Epidermal melanocyte (primary cell): ENCODE data around the gene TOMM34.

Experiments
- DNase-seq: peaks from one replicate; pipeline ENCODE4 v3.0.0; 2011; ENCODE audit warnings: low spot score; ENCODE audit not compliant: insufficient read length

The TOMM34 gene

DNA sequence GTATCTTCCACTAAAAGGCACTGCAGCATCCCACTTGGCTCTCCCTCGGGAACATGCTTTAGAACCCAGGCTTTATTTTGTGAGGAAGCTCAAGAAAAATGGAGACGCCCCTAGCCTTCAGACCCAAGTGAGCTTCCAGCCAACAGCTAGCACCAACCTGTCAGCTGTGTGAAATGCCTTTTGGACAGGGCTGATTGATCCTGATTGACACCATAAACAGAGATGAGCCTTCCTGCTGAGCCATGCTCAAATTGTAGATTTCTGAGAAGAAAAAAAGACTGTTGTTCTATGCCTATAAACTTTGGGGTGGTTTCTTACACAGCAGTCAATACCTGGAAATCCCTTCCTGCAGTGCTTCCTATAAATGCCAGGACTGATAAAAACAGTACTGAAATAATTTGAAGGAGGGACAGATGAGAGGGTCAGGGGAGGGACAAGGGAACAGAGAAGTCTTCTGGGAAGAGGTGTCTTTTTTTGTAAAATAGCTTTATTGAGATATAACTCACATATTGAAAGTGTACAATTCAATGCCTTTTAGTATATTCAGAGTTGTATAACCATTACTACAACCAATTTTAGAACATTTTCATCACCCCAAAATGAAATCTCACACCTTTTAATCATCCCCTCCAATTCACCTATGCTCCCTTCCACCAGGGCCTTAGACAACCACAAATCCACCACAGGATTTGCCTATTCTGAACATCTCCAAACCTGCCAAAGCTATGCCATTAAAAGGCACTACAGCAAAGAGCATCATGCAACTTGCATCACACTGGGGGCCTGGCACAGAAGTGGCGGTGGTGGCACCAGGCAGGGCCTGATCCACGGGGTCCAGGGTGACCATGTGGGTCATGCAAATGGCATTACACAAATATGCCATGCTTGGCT is 3.4 kb upstream of the TOMM34 start:
- DNase-seq: no peak

DNA sequence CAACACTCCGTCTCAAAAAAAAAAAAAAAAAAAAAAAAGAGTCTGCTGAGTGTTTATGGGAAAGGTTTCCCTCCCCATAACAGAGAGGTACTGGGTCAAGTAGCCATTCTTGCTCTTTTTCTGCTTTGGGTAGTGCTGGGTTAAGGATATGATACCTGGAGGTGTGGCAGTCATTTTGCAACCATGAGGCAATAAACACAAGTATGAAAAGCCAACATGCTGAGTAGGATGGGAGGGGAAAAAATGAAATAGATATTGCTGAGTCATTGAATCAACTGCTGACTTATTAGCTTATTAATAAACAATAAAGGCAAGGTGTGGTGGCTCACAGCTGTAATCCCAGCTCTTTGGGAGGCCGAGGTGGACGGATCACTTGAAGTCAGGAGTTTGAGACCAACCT is 2.3 kb upstream of the TOMM34 start:
- no peak for DNase-seq

DNA sequence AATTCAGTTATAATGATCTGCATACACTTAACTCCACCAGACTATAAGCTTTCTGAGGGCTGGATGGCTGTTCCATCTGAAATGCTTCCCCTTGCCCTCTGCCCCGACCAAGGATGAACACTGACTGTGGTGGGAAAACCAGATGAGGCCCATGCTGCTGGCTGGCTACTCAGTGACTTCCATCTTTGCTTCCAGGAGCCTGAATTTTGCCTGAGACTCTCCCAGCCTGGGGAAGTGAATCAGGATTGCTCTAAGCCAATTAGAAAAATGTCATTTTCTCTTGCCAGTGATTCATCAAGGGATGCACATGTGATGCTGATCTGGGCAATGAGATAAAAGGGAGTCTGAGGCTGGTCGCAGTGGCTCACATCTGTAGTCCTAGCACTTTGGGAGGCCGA is 1.7 kb upstream of the TOMM34 start:
- DNase-seq: no peak

DNA sequence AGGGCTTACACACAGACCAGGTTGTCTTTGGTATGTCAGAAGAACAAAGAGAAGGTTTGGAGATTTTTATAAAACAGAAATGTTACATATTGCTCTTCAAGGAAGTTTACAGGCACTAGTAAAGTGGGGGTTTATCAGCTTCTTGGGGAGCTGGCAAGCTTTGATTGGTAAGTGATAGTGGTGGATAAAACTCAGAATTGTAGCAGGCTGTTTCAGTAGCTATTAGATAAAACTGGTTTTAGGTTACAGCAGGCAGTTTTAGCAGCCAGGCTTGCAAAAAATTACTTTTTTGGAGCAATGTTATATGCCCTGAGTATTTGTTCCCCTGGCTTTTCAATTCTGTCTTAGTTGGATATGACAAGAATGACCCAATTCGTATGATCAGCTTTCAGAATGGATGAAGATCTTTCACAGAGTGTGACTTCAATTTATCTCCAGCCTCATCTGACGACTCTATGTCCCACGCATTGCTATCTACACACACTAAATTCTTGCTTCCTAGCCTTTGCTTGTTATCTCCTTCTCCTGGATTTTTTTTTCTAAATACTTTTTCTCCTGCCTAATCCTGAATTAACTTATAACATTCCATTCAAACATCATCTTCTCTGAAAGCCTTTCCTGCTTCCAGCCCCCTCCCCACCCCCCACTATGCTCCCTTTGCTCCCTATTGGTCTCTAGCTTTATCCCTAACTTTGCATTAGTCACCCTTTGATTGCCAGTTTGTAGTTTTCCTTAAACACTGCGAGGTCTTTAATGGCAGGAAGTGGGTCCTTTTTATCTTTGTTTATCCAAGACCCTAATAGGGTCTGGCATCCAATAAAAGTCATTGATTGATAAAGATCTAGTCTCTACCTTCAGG is 1.0 kb upstream of the TOMM34 start:
- no peak for DNase-seq

DNA sequence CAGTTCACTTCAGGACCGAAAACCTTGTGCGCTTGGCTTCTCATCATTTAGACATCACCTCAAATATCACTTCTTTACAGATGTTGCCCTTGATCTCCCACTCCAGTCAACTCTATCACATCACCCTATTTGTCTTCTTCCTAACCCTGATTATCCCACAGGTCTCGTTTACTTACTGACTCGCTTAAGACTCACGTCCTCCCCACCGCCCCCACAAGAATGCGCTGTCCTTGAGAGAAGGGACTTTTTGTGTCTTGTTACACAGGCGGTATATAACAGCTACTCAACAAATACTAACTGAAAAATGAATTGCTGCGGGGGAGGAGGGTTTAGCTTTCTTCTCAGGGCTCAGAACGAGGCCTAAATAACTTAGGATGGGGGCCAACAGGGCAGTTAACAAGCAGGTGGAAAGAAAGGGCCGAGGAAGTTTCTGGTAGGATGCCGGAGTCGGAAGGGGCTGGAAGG is 527 bp downstream of the TOMM34 start:
- DNase-seq: no peak

DNA sequence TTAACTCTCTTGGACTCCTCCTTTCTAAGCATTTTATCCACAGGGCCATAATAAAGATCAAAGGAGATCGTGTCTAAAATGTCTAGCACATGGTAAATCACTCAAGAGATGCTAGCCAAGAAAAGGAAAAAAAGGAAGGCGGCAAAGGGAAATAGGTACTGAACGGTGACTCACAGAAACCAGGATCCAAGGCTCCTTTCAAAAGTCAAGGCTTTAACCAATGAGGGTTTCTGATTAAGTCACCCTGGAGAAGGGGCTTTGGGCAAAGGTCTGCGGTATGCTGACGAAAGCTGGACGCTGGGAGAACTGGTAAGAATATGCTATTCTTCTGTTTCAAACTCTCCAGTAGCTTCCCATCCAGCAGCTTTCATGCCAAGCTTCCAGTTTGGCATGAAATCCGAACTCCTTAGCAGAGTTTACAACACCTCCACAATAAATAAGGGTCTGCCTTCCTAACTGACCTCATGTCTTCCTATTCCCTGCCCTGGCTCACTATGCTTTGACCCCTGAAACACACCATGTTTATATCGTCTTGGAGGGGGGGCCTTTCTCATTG is 1.0 kb downstream of the TOMM34 start:
- DNase-seq: no peak

DNA sequence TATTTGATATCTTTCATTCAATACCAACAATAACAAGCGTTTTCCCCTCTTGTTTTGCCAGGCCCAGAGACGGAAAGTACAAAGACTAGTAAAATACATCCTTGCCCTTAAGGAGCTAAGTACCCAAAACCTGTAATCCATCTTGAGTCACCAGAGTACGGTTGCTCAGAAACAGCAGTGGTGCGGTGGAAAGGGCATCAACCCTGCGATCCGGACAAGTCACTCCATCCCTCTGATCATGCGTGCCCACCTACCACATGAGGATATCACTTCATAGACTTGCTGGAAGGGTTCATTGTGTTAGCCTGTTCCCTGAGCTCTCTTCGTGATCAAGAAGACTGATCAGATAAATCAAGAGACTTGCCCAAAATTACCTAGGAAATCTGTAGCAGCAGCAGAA is 1.9 kb downstream of the TOMM34 start:
- no peak for DNase-seq

DNA sequence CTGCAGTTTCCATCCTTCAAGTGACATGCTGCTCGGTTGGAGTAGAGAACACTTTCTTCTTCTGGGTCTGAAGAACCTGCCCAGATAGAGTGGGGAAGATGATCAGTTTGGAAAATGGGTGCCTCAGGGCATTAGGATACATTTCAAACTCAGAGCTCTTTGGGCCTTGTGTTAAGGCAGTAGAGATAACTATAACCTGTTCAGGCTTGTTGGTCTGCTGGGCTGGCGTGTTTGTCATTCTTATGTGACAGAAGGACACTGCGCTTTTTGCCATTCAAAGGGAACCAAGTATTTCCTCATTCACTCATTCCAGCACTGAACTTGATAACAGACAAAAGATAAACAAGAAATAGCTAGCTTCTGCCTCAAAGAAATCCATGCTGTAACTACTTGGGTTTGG is 3.8 kb downstream of the TOMM34 start:
- no peak for DNase-seq

DNA sequence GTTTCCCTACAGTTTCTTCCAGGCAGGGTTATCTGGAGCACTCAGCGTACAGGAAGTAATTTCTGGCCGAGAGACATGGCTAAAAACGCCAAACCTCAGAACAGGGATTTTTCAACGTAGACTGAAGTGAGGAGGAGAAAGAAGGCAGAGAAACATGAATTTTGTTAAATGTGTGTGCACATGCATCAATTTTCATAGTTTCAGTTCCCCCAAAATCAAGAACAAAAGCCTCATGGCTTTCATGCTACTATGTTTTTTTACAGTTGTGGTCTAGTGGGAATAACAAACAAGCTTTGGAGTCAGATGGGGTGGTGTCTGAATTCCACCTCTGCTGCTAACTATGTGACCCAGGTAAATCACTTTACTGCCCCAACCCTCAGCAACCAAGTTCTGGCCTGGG is 4.9 kb downstream of the TOMM34 start:
- DNase-seq: no peak

- no peak for DNase-seq
These were observed 6.0 kb downstream of the TOMM34 start for GRCh38 chr20:44954211-44954610.

DNA sequence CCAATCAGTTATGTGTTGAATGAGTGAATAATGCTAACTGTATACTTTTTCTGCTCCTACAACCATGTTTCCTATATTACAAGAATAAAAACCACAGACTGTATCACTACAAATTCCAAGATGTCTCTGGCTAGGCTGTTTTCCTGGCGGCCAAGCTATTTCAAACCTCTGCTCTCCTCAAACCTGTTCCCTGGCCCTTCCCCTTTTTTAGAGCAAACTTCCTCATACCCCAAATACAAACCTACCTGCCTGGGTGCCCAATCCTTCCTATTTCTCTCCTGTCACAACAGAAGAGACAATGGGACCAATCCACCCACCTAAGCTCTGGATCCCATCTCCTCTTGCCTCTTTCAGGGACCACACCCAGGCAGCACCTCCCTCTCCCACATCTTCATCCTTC is 7.5 kb downstream of the TOMM34 start:
- no peak for DNase-seq

GRCh38 chr20:44950368-44950767 is 9.8 kb downstream of the TOMM34 start:
- no peak for DNase-seq

DNA sequence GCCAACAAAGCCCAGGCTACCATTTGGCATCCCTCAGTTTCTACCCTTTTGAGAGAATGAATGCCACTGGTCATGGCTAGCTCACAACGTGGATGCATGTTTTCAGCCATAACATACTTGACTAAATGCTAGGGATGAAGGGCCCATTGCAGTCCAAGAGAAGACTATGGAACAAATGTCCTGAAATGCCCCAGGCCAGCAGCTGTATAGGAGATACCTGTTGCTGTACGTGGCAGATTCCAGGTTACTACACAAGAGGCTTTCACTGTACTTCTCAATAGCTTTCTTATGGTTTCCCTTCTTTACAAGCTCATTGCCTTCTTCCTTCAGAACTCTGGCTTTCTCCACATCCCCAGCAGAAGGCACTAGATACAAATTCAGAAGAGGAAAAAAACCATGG is 11.7 kb downstream of the TOMM34 start:
- no peak for DNase-seq

GRCh38 chr20:44948107-44948506 is 12.1 kb downstream of the TOMM34 start:
- no peak for DNase-seq

GRCh38 chr20:44946271-44946852 is 13.8 kb downstream of the TOMM34 start:
- DNase-seq: no peak

GRCh38 chr20:44945261-44945660 is 14.9 kb downstream of the TOMM34 start:
- no peak for DNase-seq

DNA sequence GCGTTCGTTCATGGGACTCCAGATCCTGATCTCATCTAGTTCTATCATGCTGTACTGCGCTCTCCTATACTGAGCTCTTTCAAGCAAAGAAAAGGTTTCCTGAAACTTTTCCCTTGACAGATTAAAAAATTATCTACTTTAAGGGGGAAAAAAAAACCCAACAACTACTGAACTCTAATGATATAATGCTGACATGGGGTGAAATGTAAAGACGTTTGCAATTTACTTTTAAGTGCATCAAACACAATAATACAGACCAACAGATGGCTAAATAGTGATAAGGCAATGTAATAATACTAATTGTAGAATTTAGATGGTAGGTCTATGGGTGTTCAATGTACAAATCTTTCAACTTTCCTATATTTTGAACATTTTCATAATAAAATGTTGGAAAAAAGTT is 16.4 kb downstream of the TOMM34 start:
- DNase-seq: no peak

DNA sequence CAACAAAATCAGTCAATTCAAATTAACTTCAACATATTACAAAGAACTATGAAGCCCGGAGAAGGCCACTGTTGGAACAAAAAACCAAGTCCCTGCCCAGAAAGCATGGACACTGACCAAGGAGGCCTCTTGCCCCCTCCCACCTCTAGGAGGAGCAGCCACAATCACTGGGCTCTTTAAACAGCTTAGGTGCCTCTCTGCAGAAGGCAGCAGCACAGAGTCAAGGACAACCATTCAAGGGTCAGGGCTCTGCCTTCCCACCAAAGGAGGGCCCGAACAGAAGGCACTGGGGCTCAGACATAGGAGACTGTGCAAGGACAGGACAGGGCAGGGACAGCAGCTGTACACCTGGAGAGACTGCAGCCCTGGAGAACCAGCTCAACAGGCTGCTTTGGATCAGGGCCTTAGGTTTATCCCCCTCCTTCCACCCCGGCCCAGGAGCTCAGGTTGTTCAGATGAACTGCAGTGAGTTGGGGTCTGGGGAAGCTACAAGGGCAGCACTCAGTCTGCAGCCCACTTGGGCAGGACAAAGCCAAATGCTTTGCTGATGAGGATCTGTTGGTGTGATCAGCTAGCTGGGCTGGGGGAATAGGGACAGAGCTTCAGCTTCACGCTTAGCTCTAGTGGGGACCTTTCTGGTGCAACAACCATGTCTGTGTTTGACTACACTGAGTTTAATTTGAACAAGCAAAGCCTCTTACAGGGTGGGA is 17.8 kb downstream of the TOMM34 start:
- DNase-seq: no peak

DNA sequence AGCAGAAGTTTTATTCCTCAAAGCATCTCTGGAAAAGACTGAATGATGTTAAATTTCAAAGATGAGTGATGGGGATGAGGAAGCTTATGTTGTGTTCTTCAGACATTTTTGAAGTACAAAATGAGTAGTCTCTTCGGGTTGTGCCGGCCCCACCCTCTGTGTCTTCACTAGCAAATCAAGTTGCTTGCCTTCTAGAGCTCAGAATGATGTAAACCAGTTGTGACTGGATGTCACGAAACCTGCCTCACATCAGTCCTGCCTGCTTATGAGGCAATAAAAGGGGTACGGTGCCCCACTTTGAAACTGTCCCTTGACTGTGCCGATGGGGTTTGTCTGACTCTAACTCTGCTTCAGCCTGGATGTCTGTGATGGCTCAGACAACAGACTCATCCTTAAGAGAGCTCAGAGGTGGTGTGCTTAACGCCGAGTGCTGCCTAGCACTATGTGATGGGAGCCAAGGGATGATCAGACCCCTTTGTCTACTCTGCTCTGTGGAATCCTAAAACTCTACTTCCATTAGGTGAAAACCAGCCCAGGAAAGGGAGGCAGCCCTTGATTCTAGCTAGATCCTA is 19.0 kb downstream of the TOMM34 start:
- DNase-seq: no peak

- no peak for DNase-seq
These were observed 21.6 kb downstream of the TOMM34 start for GRCh38 chr20:44938637-44939036.

GRCh38 chr20:44936510-44936909 is 23.7 kb downstream of the TOMM34 start:
- no peak for DNase-seq
